Femur (tissue), 1 donor: ENCODE data around the gene OR14A2.
"Not testable (repeated sequence)": the region's sequence is repeated elsewhere in the genome, so short reads cannot be mapped to it uniquely, and the experiment has no call there.

Experiments used
- DNase-seq: peaks from one replicate; pipeline ENCODE4 v3.0.0-alpha.2; 2017

Gene OR14A2

GRCh38 chr1:247748041-247748440 lies at the start of gene OR14A2:
OR14A2 (minus strand) TSS chr1:247748141.
- DNase-seq: no peak

DNA sequence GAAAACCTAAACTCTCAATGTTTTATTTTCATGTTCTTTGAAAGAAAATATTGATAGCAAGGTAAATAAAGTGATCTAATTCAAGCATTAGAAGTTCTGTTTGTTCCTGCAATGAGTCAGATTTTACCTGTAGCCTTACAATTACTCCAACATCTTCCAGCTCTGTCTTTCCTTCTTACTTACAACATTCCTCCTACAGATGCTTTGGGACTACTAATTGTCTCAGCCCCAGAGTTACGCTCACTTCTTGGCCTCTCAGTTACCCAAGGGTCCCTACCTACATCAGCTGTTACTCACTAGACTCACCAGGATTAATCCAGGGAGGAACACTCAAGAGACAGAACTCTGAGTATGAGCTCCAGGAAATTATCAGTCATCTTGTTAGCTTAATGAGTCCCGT lies 49.6 kb upstream of the OR14A2 start:
- no peak for DNase-seq

DNA sequence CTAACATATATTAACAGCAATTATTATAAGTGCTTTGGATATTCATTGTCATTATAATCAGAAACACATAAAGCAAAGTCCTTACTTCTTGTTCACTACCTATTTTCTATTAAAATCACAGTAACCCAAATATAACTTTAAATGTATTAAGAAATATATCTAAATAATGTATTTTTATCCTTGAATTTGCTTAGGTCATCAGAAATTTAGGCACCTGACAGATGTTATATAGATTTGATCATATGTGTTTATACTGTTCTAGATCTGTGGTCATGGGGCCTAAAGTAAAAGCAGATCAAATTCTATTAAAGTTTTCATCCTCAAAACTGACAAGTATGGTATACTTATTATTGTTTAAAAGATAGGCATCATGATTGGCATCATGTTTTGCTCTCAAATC lies 21.7 kb upstream of the OR14A2 start:
- no peak for DNase-seq

DNA sequence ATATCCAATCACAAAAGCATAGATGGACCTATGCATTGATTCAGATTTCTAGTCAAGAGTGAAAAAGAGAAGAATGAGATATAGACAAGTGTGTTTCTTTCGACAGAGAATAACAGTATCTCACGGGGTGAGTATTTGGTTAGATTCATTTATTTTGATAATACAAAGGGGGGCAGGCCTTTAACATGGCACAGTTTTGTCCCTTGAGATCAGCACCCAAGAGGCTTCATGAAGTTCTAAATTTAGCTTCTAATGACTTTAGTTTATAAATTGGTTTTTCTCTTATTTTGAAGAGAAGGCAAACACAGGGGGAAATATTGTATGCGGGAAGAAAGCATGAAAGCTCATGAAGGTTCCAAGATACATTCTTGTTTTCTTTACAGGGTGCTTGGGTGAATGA lies 12.5 kb upstream of the OR14A2 start, which contains the start of gene OR1C1:
Gene OR1C1, minus strand, starts transcription at position 101 of the 400 bp plus-strand sequence. CDS start 2,150 bp downstream, outside the sequence.
- no peak for DNase-seq

DNA sequence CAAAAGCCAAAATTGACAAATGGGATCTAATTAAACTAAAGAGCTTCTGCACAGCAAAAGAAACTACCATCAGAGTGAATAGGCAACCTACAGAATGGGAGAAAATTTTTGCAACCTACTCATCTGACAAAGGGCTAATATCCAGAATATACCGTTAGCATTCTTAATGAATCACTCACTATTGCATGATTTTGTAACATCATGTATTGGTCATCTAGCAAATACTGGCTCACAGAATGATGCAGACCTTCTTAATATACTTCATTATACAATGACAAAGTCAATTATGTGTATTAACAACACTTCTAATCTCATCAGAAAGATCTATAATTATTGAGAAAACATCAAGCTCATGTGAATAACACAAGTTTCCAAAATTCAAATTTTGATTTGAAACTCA lies 6.4 kb upstream of the OR14A2 start:
- DNase-seq: not testable (repeated sequence)

- no peak for DNase-seq
These were observed 1.9 kb upstream of the OR14A2 start for GRCh38 chr1:247749870-247750269.

- no peak for DNase-seq
These were observed 325 bp downstream of the OR14A2 start for GRCh38 chr1:247747616-247748015.

DNA sequence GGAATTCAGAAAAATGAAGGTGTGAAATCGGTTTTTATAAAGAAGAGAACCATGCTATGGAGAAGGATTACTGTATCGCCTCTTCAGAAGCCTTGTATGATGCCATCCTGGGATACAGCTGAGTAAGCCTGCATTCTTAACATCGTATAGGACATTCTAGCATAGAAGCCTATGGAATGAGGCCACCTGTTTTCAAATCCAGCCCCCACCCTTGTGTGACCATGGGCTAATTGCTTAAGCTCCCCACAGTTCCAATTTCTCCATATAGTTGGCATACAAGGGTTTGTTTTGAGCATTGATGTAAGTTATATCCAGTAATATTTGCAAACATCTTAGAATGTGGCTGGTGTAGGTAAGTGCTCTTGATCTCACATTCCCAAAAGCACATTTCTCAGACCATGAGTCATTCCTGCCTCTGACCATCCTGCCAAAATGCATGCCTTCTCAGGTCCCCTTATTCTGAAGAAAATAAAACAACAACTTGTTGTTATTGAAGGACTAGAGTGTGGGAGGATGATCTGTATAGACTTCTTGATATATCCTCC lies 1.5 kb downstream of the OR14A2 start:
- DNase-seq: no peak

GRCh38 chr1:247742215-247742760 lies 5.7 kb downstream of the OR14A2 start:
- not testable (repeated sequence) for DNase-seq

DNA sequence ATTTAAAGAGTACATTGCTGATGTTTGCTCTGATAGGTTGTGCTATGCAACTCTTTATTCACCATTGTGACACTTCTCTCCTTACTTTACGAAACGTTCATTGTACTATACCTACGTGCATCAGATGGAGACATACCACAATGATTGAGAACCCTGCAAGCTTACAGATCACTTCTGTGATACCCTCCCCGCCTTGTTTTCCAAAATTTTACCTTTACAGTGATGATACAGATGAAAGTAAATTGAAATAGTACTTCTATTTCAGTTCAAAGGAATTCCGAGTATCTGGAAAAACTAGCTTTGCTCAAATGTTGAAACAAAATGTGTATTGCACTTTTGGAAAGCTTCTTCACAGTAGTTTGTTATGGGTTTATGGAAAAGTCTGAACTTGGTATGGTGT lies 6.2 kb downstream of the OR14A2 start:
- no peak for DNase-seq

- DNase-seq: no peak
These were observed 7.2 kb downstream of the OR14A2 start for GRCh38 chr1:247740721-247741120.

DNA sequence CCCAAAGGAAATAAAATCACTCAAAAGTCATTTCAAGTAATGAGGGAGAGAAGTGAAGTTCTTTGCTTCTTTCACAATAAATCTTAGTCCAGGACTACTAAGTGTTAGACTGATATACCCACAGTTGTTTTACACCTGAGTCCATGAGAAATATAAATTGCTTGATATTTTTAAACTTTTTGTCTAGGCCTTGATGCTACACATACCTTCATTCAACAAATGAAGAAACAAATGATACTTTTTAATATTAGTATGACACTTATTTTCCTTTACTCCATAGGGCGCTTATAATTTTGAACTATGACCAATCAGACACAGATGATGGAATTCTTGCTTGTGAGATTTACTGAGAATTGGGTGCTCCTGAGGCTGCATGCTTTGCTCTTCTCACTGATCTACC lies 9.6 kb downstream of the OR14A2 start, which contains the start of gene OR14K1:
Gene OR14K1, plus strand, starts transcription at position 301 of the 400 bp plus-strand sequence. Its CDS starts 0 bp downstream, at position 301.
- DNase-seq: no peak

DNA sequence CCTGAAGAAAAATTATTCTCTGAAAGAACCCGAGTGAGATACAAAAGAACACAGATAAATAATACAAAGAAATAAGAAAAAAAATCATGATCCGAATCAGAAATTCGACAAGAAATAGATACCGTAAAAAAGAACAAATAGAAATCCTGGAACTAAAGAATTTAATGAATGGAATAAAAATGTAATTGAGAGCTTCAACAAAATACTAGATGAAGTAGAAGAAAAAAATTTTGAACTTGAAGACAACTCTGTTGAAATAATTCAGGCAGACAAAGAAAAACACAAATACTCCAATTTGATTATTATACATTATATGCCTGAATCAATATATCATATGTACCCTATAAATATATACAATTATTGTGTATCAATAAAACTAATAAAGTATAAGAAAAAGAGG lies 26.7 kb downstream of the OR14A2 start:
- no peak for DNase-seq

GRCh38 chr1:247716546-247716945 lies 31.4 kb downstream of the OR14A2 start, which contains the start of gene OR6F1:
OR6F1 (minus strand) TSS chr1:247716646; CDS start chr1:247712755, 3,891 bp downstream.
- DNase-seq: no peak

- no peak for DNase-seq
These were observed 34.2 kb downstream of the OR14A2 start for GRCh38 chr1:247713753-247714152.

GRCh38 chr1:247710681-247711080 lies 37.3 kb downstream of the OR14A2 start:
- DNase-seq: not testable (repeated sequence)

- no peak for DNase-seq
These were observed 46.6 kb downstream of the OR14A2 start for GRCh38 chr1:247701338-247701737.

- peak; percentile 17 for DNase-seq
These were observed 66.5 kb downstream of the OR14A2 start for GRCh38 chr1:247681288-247681897.

DNA sequence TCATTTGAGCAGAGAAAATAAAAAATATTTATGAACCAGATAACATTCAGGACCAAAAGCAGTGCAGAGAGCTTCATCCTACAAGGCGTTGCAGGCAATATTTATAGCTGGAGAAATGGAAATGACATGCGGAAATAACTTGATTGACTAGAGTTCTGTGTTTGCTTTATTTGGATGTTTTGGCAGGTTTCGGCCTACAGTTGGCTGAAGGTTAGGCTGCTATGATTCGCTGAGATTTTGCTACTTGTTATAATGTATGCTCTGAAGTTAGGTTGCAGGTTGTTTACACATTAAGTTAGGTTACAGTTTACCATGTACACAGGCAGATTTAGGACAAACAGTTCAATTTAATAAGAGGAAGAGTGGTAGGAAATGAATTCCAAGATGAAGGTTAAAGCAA lies 67.8 kb downstream of the OR14A2 start:
- DNase-seq: no peak

- no peak for DNase-seq
These were observed 68.3 kb downstream of the OR14A2 start, which contains the start of gene OR13G1 for GRCh38 chr1:247679639-247680038. OR13G1 (minus strand) TSS chr1:247679739; CDS start chr1:247673041, 6,698 bp downstream.
